Measurements from ENCODE around the gene COL4A6.

GRCh38 chrX:108224218-108224617 lies 214.0 kb downstream of the COL4A6 start:
- no peak for TF ChIP-seq CTCF (IDR thresholded peaks at IDR 0.05; ENCODE audit: low read length)
- no peak for TF ChIP-seq EZH2 (IDR thresholded peaks at IDR 0.05; ENCODE audit: borderline replicate concordance, low read length)

All from OCI-LY1 (cell line).